H1 (cell line): ENCODE measurements around the gene PSKH1. TPM values are rescaled to one million over a fixed set of nuclear protein-coding genes. Genes with fewer than 3 reads are reported as not detected.

Source experiments
- CTCF ChIA-PET: fragments of 300-600 bp; sonication (Branson Sonifier 250); formaldehyde crosslinking; loops from one replicate; lab custom pipeline; 2021; ENCODE audit not compliant: partially characterized antibody; lab: Charles Lee
- POLR2A ChIA-PET: fragments of 300-600 bp; sonication (Branson Sonifier 250); formaldehyde crosslinking; loops from one replicate; lab custom pipeline; 2021; ENCODE audit warnings: inconsistent platforms; ENCODE audit not compliant: partially characterized antibody; lab: Charles Lee
- DNase-seq, 2 experiments: peaks; one replicate each; pipeline versions ENCODE4 v3.0.0 to v3.0.0-alpha.2; 2010 to 2022; ENCODE audit warnings: low spot score in 2 of 2, low read depth in 1 of 2, mixed read lengths in 1 of 2
- FAIRE-seq: peaks from 2 replicates; lab custom pipeline; 2011; peaks lifted over from hg19 to GRCh38; lab: Jason Lieb, UNC
- H2AFZ ChIP-seq: 2 replicates; pipeline ENCODE4 v1.8.1; 2012; ENCODE audit warnings: low read length, inconsistent platforms
- H2AK5ac ChIP-seq: 2 replicates; pipeline ENCODE4 v1.6.1; 2013; ENCODE audit warnings: low read depth, low read length
- H2BK120ac ChIP-seq: replicated peaks from 2 replicates; pipeline ENCODE3; 2013; ENCODE audit warnings: low read depth, low read length, inconsistent platforms
- H2BK12ac ChIP-seq: 2 replicates; pipeline ENCODE4 v1.6.1; 2013; ENCODE audit warnings: low read depth, low read length
- H2BK15ac ChIP-seq: 2 replicates; pipeline ENCODE4 v1.6.1; 2013; ENCODE audit warnings: low read length
- H2BK20ac ChIP-seq: 2 replicates; pipeline ENCODE4 v1.6.1; 2013; ENCODE audit warnings: low read length
- H2BK5ac ChIP-seq: 2 replicates; pipeline ENCODE4 v1.6.1; 2013; ENCODE audit warnings: low read depth, low read length
- H3K14ac ChIP-seq: 2 replicates; pipeline ENCODE4 v1.6.1; 2013; ENCODE audit warnings: inconsistent platforms; ENCODE audit not compliant: insufficient read length
- H3K18ac ChIP-seq: 2 replicates; pipeline ENCODE4 v1.6.1; 2013; ENCODE audit warnings: low read length; ENCODE audit errors: extremely low read depth
- H3K23ac ChIP-seq: 2 replicates; pipeline ENCODE4 v1.6.1; 2013; ENCODE audit warnings: inconsistent platforms; ENCODE audit not compliant: insufficient read length
- H3K23me2 ChIP-seq: 2 replicates; pipeline ENCODE4 v1.6.1; 2013; ENCODE audit warnings: low read depth, low read length
- H3K27ac ChIP-seq: 2 replicates; pipeline ENCODE4 v1.6.1; 2011; ENCODE audit warnings: low read depth, low read length, inconsistent platforms
- H3K27me3 ChIP-seq, 4 experiments: replicated peaks in 1 of 4; 1 replicate in 1 of 4; 2 replicates in 3 of 4; pipeline versions ENCODE4 v1.6.1 to v1.8.1; 2011 to 2013; ENCODE audit warnings: low read length in 3 of 4, mild to moderate bottlenecking in 3 of 4, inconsistent platforms in 2 of 4, mixed read lengths in 2 of 4, moderate library complexity in 1 of 4; ENCODE audit not compliant: control insufficient read depth in 3 of 4, insufficient read depth in 3 of 4; ENCODE audit errors: extremely low read depth in 1 of 4
- H3K36me3 ChIP-seq, 4 experiments: 2 replicates each; pipeline versions ENCODE4 v1.6.1 to v1.8.1; 2011 to 2013; ENCODE audit warnings: mild to moderate bottlenecking in 4 of 4, low read length in 3 of 4, moderate library complexity in 2 of 4, control low read depth in 1 of 4, inconsistent platforms in 1 of 4; ENCODE audit not compliant: insufficient read depth in 4 of 4, control insufficient read depth in 2 of 4
- H3K4ac ChIP-seq: replicated peaks from 2 replicates; pipeline ENCODE3; 2013; ENCODE audit warnings: low read length, low read depth, mixed read lengths, inconsistent platforms; ENCODE audit not compliant: insufficient read length
- H3K4me1 ChIP-seq, 4 experiments: replicated peaks in 1 of 4; 1 replicate in 1 of 4; 2 replicates in 3 of 4; pipeline versions ENCODE4 v1.6.1 to v1.8.1; 2011 to 2013; ENCODE audit warnings: low read length in 3 of 4, inconsistent platforms in 2 of 4, mixed read lengths in 1 of 4; ENCODE audit not compliant: insufficient read depth in 4 of 4, control insufficient read depth in 3 of 4
- H3K4me2 ChIP-seq, 2 experiments: 2 replicates each; pipeline versions ENCODE4 v1.6.1 to v1.8.1; 2011 to 2013; ENCODE audit warnings: low read depth in 2 of 2, low read length in 2 of 2, control low read depth in 1 of 2, inconsistent platforms in 1 of 2, mild to moderate bottlenecking in 1 of 2; ENCODE audit not compliant: insufficient read depth in 1 of 2
- H3K4me3 ChIP-seq, 4 experiments: fragments of 200-600, 300-600 bp in 1 of 4; sonication (generic), shearing (Covaris generic), sonication (Bioruptor Twin) in 1 of 4; 2 replicates each; pipeline versions ENCODE4 v1.5.1 to v1.8.1; 2011 to 2016; ENCODE audit warnings: low read length in 4 of 4, low read depth in 3 of 4, control low read depth in 2 of 4, inconsistent platforms in 2 of 4, mild to moderate bottlenecking in 2 of 4, mixed read lengths in 1 of 4, moderate library complexity in 1 of 4; ENCODE audit not compliant: insufficient read depth in 2 of 4; ENCODE audit errors: extremely low read depth in 1 of 4
- H3K56ac ChIP-seq: replicated peaks from 2 replicates; pipeline ENCODE3; 2013; ENCODE audit warnings: low read depth, mild to moderate bottlenecking, mixed read lengths, low read length, inconsistent platforms; ENCODE audit not compliant: insufficient read length
- H3K79me1 ChIP-seq: 2 replicates; pipeline ENCODE4 v1.6.1; 2013; ENCODE audit warnings: low read depth, low read length, control low read depth
- H3K79me2 ChIP-seq, 2 experiments: 2 replicates each; pipeline versions ENCODE4 v1.6.1 to v1.8.1; 2012 to 2013; ENCODE audit warnings: low read length in 2 of 2, mild to moderate bottlenecking in 2 of 2, inconsistent platforms in 1 of 2; ENCODE audit not compliant: insufficient read depth in 2 of 2, control insufficient read depth in 1 of 2
- H3K9ac ChIP-seq, 4 experiments: replicated peaks in 1 of 4; 1 replicate in 1 of 4; 2 replicates in 3 of 4; pipeline versions ENCODE4 v1.6.1 to v1.8.1; 2011 to 2013; ENCODE audit warnings: low read depth in 3 of 4, low read length in 3 of 4, control low read depth in 2 of 4, mild to moderate bottlenecking in 2 of 4, moderate library complexity in 2 of 4, inconsistent platforms in 1 of 4; ENCODE audit errors: extremely low read depth in 1 of 4
- H3K9me3 ChIP-seq, 2 experiments: 2 replicates each; pipeline versions ENCODE4 v1.6.1 to v1.8.1; 2012 to 2013; ENCODE audit warnings: mild to moderate bottlenecking in 2 of 2, moderate library complexity in 2 of 2, control low read depth in 1 of 2, inconsistent platforms in 1 of 2, low read depth in 1 of 2, low read length in 1 of 2, mixed read lengths in 1 of 2; ENCODE audit not compliant: insufficient read depth in 2 of 2
- H4K20me1 ChIP-seq, 2 experiments: replicated peaks in 1 of 2; 2 replicates each; pipeline versions ENCODE3 to v1.8.1; 2011 to 2013; ENCODE audit warnings: inconsistent platforms in 2 of 2, low read length in 2 of 2, mild to moderate bottlenecking in 1 of 2; ENCODE audit not compliant: insufficient read depth in 2 of 2, control insufficient read depth in 1 of 2
- H4K5ac ChIP-seq: 2 replicates; pipeline ENCODE4 v1.6.1; 2013; ENCODE audit warnings: low read length, low read depth, mixed read lengths, inconsistent platforms; ENCODE audit not compliant: insufficient read length
- H4K8ac ChIP-seq: 2 replicates; pipeline ENCODE4 v1.8.0; 2013; ENCODE audit warnings: mild to moderate bottlenecking, moderate library complexity, low read length, inconsistent platforms; ENCODE audit not compliant: insufficient read depth; ENCODE audit errors: extremely low read depth
- H4K91ac ChIP-seq: replicated peaks from 2 replicates; pipeline ENCODE3; 2013; ENCODE audit warnings: low read length, mixed read lengths, inconsistent platforms; ENCODE audit not compliant: insufficient read length
- BACH1 ChIP-seq: IDR thresholded peaks from 2 replicates; pipeline ENCODE4 v1.6.1; 2012; ENCODE audit warnings: low read length, improper control_type of control experiment
- WGBS, 2 experiments: shearing (Covaris generic) in 1 of 2; methylation state at CpG; one replicate each; pipeline versions ENCODE4 v1.1.6 to v1.1.7; 2013 to 2015; ENCODE audit warnings: low lambda C conversion rate in 2 of 2, mixed read lengths in 2 of 2, inconsistent platforms in 1 of 2, low coverage in 1 of 2, missing lambda C conversion rate in 1 of 2; ENCODE audit not compliant: insufficient replicate concordance in 2 of 2, insufficient coverage in 1 of 2, insufficient read length in 1 of 2; ENCODE audit errors: extremely low coverage in 1 of 2, missing lambda C conversion rate in 1 of 2; 5-methylcytosine and 5-hydroxymethylcytosine counted together
- polyA plus RNA-seq, 7 experiments: library from polyadenylated mRNA; depleted of rRNA in 3 of 7; stranded (reverse) in 5 of 7; unstranded in 2 of 7; fragments of >200 nt in 5 of 7; fragments of 200-250 nt in 2 of 7; gene quantifications; 1 replicate in 5 of 7; 2 replicates in 1 of 7; 4 replicates in 1 of 7; pipeline versions ENCODE4 v1.2.1 to v1.2.3, GENCODE V29; 2011 to 2013; ENCODE audit warnings: missing spikeins in 2 of 7, mixed read lengths in 2 of 7
- total RNA-seq: library from RNA; stranded (reverse); fragmentation: NEBNext Ultra II Directional; extraction: Animal tissue kit (Norgen Biotek cat#: 25700); gene quantifications from 2 replicates; pipeline ENCODE4 v1.2.1, GENCODE V29; 2021

The PSKH1 gene
- total and polyA plus RNA-seq, 2 of the 8 experiments (the other 6 are each of a cell fraction or from before 2014, with no cell fraction given): 24.8 to 51.0 TPM

GRCh38 chr16:67855789-67856188 lies 37.3 kb upstream of the PSKH1 start:
- no peak for DNase-seq
- H3K23ac ChIP-seq: no peak overlapping the region
- no peaks in the 10 kb centered on the region for H3K27me3 ChIP-seq
- no peak overlapping the region for H4K8ac ChIP-seq
- no peak overlapping the region for H2BK15ac ChIP-seq
- no peak overlapping the region for H2BK120ac ChIP-seq
- H3K27ac ChIP-seq: no peak overlapping the region
- no peak for FAIRE-seq
- H4K5ac ChIP-seq: no peak overlapping the region
- H4K20me1 ChIP-seq: peaks cover 27 to 41% of the 10 kb centered on the region in 2 experiments
- CTCF ChIA-PET: interaction anchor here (0.8 to 3.5 kb wide), 7 partner anchors 9 to 125 kb away, joined by 3 to 20 read pairs (median 5); partner anchors contain the start of gene NRN1L
- H3K9ac ChIP-seq: no peak overlapping the region
- H3K9me3 ChIP-seq: no peaks in the 10 kb centered on the region
- peaks cover 27% of the 10 kb centered on the region for H3K79me1 ChIP-seq
- no peak overlapping the region for H3K56ac ChIP-seq
- H2BK12ac ChIP-seq: no peak overlapping the region; the same call in 1 of the 2 replicates
- POLR2A ChIA-PET: interaction anchor here (0.7 to 2.9 kb wide), 7 partner anchors 8 to 196 kb away, joined by 3 to 27 read pairs (median 4); partner anchors contain the start of genes CENPT, EDC4 and NUTF2
- 0 out of 2 replicates have a peak overlapping the region, but pooled peaks have one; percentile 61 for H2BK20ac ChIP-seq
- no peak overlapping the region; the same call in 1 of the 2 replicates for H3K18ac ChIP-seq
- H3K4me2 ChIP-seq: no peak overlapping the region; a peak in 1 of 4 replicates
- H3K79me2 ChIP-seq: peaks cover 39 to 94% of the 10 kb centered on the region in 2 experiments
- peaks cover 8 to 15% (median 13%) of the 10 kb centered on the region in 4 experiments for H3K4me1 ChIP-seq
- H3K4ac ChIP-seq: no peak overlapping the region
- H3K4me3 ChIP-seq: no peak overlapping the region
- no peak overlapping the region for H2AK5ac ChIP-seq
- H3K14ac ChIP-seq: no peak overlapping the region
- H3K36me3 ChIP-seq: peaks cover 0 to 7% (median 3%) of the 10 kb centered on the region in 4 experiments; a peak in 4 of 8 replicates
- no peak for TF ChIP-seq BACH1
- H3K23me2 ChIP-seq: no peaks in the 10 kb centered on the region
- WGBS, 2 experiments: 92% methylated on average over 10 of the region's 10 CpGs; no CpG with 5 or more reads in 1 of the 2 experiments
- no peak overlapping the region for H2AFZ ChIP-seq
- H4K91ac ChIP-seq: no peak overlapping the region
- no peak overlapping the region for H2BK5ac ChIP-seq
